Mesodermal cell (in vitro differentiated cells): Measurements from ENCODE around the gene ASIC2.

Experiments used
- H3K27ac ChIP-seq: 2 replicates; pipeline ENCODE4 v1.7.0; 2013; ENCODE audit warnings: mild to moderate bottlenecking, low read depth, low read length, moderate library complexity; ENCODE audit not compliant: severe bottlenecking
- H3K36me3 ChIP-seq: 2 replicates; pipeline ENCODE4 v1.7.1; 2013; ENCODE audit warnings: mild to moderate bottlenecking, low read length, moderate library complexity; ENCODE audit not compliant: control insufficient read depth, insufficient read depth
- H3K4me1 ChIP-seq: one replicate; pipeline ENCODE4 v1.7.1; 2013; ENCODE audit warnings: mild to moderate bottlenecking, low read length; ENCODE audit not compliant: insufficient read depth, control insufficient read depth, poor library complexity, severe bottlenecking
- H3K4me3 ChIP-seq: 2 replicates; pipeline ENCODE4 v1.7.0; 2013; ENCODE audit warnings: low read length, control low read depth, mild to moderate bottlenecking; ENCODE audit not compliant: insufficient read depth, poor library complexity, severe bottlenecking; ENCODE audit errors: extremely low read depth
- H3K9me3 ChIP-seq: 2 replicates; pipeline ENCODE4 v1.7.1; 2013; ENCODE audit warnings: mild to moderate bottlenecking, low read length, moderate library complexity; ENCODE audit not compliant: control insufficient read depth
- WGBS, 2 experiments: methylation state at CpG; one replicate each; pipeline ENCODE4 v1.1.5; 2013; ENCODE audit warnings: missing lambda C conversion rate in 2 of 2; ENCODE audit not compliant: insufficient coverage in 2 of 2; 5-methylcytosine and 5-hydroxymethylcytosine counted together

Gene ASIC2

DNA sequence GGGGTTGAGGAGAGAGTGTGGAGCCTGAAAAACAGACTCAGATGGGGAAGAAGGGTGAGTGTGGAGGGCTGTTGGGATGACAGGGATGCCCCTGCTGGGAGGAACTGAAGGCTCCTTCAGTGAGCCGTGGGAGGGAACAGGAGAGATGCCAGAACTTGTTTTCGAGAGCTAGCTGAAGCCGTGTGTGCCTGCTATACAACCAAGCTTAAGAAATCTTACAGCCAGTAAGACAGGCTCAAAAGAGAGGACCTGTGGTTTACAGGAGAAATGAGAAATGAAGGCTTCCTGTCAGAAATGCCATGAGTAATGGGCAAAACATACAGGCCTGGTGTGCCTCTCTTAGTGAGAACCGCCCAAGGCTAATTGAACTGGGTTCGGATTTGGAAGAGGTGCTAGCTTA lies 201.8 kb downstream of the ASIC2 start:
- 83 to 100% methylated on average over 3 to 5 of the region's 5 CpGs for WGBS, 2 experiments

DNA sequence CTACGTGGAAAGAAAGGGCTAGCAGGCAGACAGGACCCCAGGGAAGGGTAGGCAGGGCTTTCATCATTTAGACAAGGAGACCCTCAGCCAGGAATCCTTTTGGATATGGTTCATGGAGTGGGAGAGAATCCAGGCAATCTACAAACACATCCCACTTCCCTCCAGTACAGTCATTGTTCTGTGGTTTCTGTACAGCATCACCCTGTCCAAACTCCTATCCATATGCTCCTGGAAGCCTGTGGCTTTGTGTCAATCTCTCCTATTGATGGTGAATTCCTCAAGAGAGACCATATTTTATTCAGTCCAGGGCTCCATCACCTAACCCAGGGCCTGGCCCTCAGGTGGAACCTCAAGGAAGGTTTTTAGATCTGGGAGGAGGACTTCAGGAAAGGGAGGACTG lies 202.3 kb downstream of the ASIC2 start:
- no peaks in the 10 kb centered on the region for H3K36me3 ChIP-seq
- H3K27ac ChIP-seq, result no peak overlapping the region
- 83% methylated on average over 1 of the region's 1 CpG; no CpG with 5 or more reads in 1 of the 2 experiments for WGBS, 2 experiments
- H3K4me1 ChIP-seq, result no peaks in the 10 kb centered on the region
- H3K9me3 ChIP-seq, result no peaks in the 10 kb centered on the region
- H3K4me3 ChIP-seq, result no peak overlapping the region

More for the DNA sequence above, 201.8 kb downstream of the ASIC2 start:
- Histone ChIP-seq H3K9me3 (no peaks in the 10 kb centered on the region), H3K4me1 (no peaks in the 10 kb centered on the region), H3K36me3 (no peaks in the 10 kb centered on the region), H3K4me3 (no peak overlapping the region), H3K27ac (no peak overlapping the region)

DNA sequence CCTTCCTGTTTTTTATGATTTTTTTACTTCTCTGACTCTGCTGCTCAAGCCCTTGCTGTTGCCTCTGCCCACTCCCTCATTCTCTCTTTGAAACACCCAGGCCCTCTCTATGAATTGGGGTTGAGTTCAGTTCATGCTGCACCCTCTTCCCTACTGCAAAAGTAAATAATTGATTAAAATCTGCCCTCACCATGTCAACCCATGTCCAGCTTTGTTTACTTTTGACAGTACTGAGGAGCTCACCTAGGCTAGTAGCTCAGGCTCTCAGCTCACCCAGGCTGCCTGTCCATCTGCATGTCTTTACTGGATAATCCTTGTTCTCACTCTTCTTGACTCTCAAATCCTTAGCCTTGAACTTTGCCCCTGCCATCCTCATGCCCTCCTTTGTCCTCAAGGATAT lies 206.2 kb downstream of the ASIC2 start:
- Histone ChIP-seq H3K27ac (no peak overlapping the region), H3K36me3 (no peaks in the 10 kb centered on the region), H3K9me3 (no peaks in the 10 kb centered on the region), H3K4me1 (no peaks in the 10 kb centered on the region), H3K4me3 (no peak overlapping the region)

GRCh38 chr17:33086041-33086440 lies 207.1 kb downstream of the ASIC2 start:
- no CpG with 5 or more reads among the region's 1 CpG for WGBS, 2 experiments

DNA sequence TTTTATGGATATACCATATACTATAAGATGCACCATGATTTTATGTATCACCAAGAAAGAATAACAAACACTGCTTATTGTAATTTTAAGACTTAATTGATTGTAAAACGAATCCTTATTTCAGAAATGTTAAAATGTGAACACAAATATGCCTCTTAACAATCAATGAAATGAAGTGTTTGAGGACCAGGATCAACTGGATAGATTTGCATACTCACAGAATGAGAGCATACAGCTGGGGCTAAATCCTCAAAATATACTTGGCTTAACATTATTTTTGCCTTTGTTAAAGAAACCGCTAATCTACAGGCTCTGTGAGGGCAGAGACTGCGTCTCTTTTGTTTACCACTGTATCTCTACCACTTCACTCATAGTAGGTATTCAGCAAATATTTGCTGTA lies 207.8 kb downstream of the ASIC2 start:
- Histone ChIP-seq H3K9me3 (no peaks in the 10 kb centered on the region), H3K4me1 (no peaks in the 10 kb centered on the region), H3K4me3 (no peak overlapping the region), H3K27ac (no peak overlapping the region), H3K36me3 (no peaks in the 10 kb centered on the region)
- 100% methylated on average over 1 of the region's 3 CpGs; no CpG with 5 or more reads in 1 of the 2 experiments for WGBS, 2 experiments

More at GRCh38 chr17:33086041-33086440, 207.1 kb downstream of the ASIC2 start:
- Histone ChIP-seq H3K9me3 (no peaks in the 10 kb centered on the region), H3K4me3 (no peak overlapping the region), H3K27ac (no peak overlapping the region), H3K4me1 (no peaks in the 10 kb centered on the region), H3K36me3 (no peaks in the 10 kb centered on the region)

DNA sequence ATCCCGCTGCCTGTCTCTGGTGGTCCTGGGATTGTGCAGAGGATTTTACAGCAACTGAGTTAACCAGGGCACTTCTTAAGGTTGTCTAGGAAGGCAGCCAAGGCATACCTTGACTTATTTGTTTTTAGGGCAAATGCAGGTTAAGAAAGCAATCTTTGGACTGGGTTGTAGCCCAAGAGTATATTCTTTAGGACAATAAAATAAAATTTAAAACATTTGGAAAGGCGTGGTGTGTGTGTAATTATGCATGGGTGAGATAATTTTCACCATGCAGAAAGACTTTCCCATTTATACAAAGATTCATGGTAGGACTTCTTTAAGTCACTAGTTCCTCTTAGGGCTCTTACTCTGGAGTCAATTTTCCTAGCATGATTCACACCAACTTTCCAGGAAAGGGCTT lies 208.3 kb downstream of the ASIC2 start:
- H3K27ac ChIP-seq, result no peak overlapping the region
- H3K4me3 ChIP-seq, result no peak overlapping the region
- WGBS, 2 experiments, result 100% methylated on average over 1 of the region's 2 CpGs; no CpG with 5 or more reads in 1 of the 2 experiments
- no peaks in the 10 kb centered on the region for H3K36me3 ChIP-seq
- no peaks in the 10 kb centered on the region for H3K9me3 ChIP-seq
- H3K4me1 ChIP-seq, result no peaks in the 10 kb centered on the region

DNA sequence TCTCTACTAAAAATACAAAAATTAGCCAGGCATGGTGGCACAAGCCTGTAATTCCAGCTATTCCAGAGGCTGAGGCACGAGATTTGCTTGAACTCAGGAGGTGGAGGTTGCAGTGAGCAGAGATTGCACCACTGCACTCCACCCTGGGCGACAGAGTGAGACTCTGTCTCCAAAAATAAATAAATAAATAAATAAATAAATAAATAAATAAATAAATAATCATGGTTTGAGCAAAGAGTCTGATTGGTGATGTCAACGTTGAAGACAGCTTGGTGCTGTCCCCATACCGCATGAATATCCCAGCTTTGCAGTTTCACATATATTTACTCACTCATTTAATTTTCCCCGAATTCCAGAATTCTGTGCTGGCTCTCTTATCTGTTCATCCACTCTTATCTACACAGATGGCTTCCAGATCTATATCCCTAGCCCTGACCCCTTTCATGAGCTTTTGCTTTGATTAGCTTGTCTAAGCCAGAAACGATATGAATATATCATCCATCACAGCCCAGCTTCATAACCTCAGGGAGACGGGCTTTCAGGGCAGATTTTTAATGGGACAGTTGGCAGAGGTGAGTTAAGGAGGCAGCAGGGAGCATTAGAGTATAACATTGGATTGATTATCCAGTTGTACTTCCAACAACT lies 210.4 kb downstream of the ASIC2 start:
- WGBS, 2 experiments, result 91 to 94% methylated on average over 3 of the region's 7 CpGs

GRCh38 chr17:33080091-33080490 lies 213.0 kb downstream of the ASIC2 start:
- 100% methylated on average over 1 of the region's 3 CpGs; no CpG with 5 or more reads in 1 of the 2 experiments for WGBS, 2 experiments

More for the DNA sequence above, 210.4 kb downstream of the ASIC2 start:
- Histone ChIP-seq H3K36me3 (no peaks in the 10 kb centered on the region), H3K9me3 (no peaks in the 10 kb centered on the region), H3K27ac (no peak overlapping the region), H3K4me3 (no peak overlapping the region), H3K4me1 (no peaks in the 10 kb centered on the region)

GRCh38 chr17:33079201-33079600 lies 213.9 kb downstream of the ASIC2 start:
- H3K27ac ChIP-seq, result no peak overlapping the region
- WGBS, 2 experiments, result 90 to 96% methylated on average over 2 to 3 of the region's 3 CpGs
- no peaks in the 10 kb centered on the region for H3K36me3 ChIP-seq
- no peaks in the 10 kb centered on the region for H3K9me3 ChIP-seq
- H3K4me1 ChIP-seq, result no peaks in the 10 kb centered on the region
- H3K4me3 ChIP-seq, result no peak overlapping the region

More at GRCh38 chr17:33080091-33080490, 213.0 kb downstream of the ASIC2 start:
- Histone ChIP-seq H3K4me1 (no peaks in the 10 kb centered on the region), H3K9me3 (no peaks in the 10 kb centered on the region), H3K4me3 (no peak overlapping the region), H3K27ac (no peak overlapping the region), H3K36me3 (no peaks in the 10 kb centered on the region)

DNA sequence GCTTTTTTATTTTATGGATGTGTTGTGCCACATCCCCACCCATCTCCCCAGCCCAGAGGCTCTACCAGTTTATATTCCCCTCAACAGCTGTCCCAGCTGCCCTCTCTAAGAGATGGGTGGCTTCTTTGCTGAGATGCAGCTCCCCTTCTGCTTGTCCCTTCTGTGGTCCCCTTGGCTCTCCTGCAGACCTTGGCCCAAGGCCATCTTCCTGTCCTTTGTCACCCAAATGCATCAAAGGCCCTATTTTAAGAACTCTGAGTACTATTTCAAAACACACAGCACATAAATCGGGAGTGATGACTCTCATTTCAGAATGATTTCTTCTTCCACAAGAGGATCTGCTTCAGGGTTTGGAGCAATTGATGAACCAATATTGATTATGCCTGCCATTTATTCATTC lies 216.1 kb downstream of the ASIC2 start:
- Histone ChIP-seq H3K36me3 (no peaks in the 10 kb centered on the region), H3K27ac (no peak overlapping the region), H3K4me3 (no peak overlapping the region), H3K4me1 (no peaks in the 10 kb centered on the region), H3K9me3 (no peaks in the 10 kb centered on the region)
- no CpG with 5 or more reads among the region's 1 CpG for WGBS, 2 experiments

GRCh38 chr17:33073416-33073815 lies 219.7 kb downstream of the ASIC2 start:
- no peaks in the 10 kb centered on the region for H3K36me3 ChIP-seq
- H3K4me3 ChIP-seq, result no peak overlapping the region
- no peaks in the 10 kb centered on the region for H3K9me3 ChIP-seq
- no peaks in the 10 kb centered on the region for H3K4me1 ChIP-seq
- no peak overlapping the region for H3K27ac ChIP-seq
- WGBS, 2 experiments, result 72 to 77% methylated on average over 6 to 7 of the region's 7 CpGs
